Transverse colon (tissue), 4 donors: ENCODE data around the gene ALDH8A1. TPM values are rescaled to one million over a fixed set of nuclear protein-coding genes. Genes with fewer than 3 reads are reported as not detected.

ENCODE experiments used
- DNase-seq: peaks from one replicate; pipeline ENCODE4 v3.0.0-alpha.2; 2019
- H3K27ac ChIP-seq, 4 donors: fragments of 200-600 bp; sonication (generic); 2 replicates each; pipeline ENCODE4 v1.5.1; 2016 to 2018; ENCODE audit warnings: inconsistent platforms in 4 of 4
- H3K27me3 ChIP-seq: fragments of 200-600 bp; sonication (generic); 2 replicates; pipeline ENCODE4 v1.5.1; 2017; ENCODE audit warnings: inconsistent platforms
- H3K36me3 ChIP-seq, 4 donors: fragments of 200-600 bp; sonication (generic); 2 replicates each; pipeline ENCODE4 v1.5.1; 2017 to 2019; ENCODE audit warnings: inconsistent platforms in 4 of 4
- H3K4me1 ChIP-seq, 4 donors: fragments of 200-600 bp; sonication (generic); 2 replicates each; pipeline ENCODE4 v1.5.1; 2017 to 2020; ENCODE audit warnings: inconsistent platforms in 4 of 4
- H3K4me3 ChIP-seq, 4 donors: fragments of 200-600 bp; sonication (generic); 1 replicate in 1 of 4; 2 replicates in 3 of 4; pipeline versions ENCODE4 v1.5.1 to v1.6.1; 2017 to 2019; ENCODE audit warnings: inconsistent platforms in 4 of 4
- H3K9me3 ChIP-seq, 2 donors: fragments of 200-600 bp; sonication (generic); 2 replicates each; pipeline ENCODE4 v1.5.1; 2017 to 2019; ENCODE audit warnings: inconsistent platforms in 2 of 2
- CTCF ChIP-seq, 5 experiments: fragments of 200-600 bp in 3 of 5; fragments of 450-650 bp in 2 of 5; sonication (generic) in 3 of 5; IDR thresholded peaks; 1 replicate in 2 of 5; 2 replicates in 3 of 5; pipeline ENCODE4 v1.5.1; 2016 to 2017; ENCODE audit warnings: antibody characterized with exemption in 5 of 5, inconsistent platforms in 3 of 5, mild to moderate bottlenecking in 2 of 5, moderate library complexity in 1 of 5
- EP300 ChIP-seq: sonication (generic); formaldehyde crosslinking; IDR thresholded peaks from one replicate; pipeline ENCODE4 v1.6.1; 2017; ENCODE audit warnings: antibody characterized with exemption, low read depth
- POLR2A ChIP-seq: fragments of 450-650 bp; IDR thresholded peaks from one replicate; pipeline ENCODE4 v1.6.1; 2016; ENCODE audit warnings: antibody characterized with exemption, mild to moderate bottlenecking, moderate library complexity
- POLR2AphosphoS5 ChIP-seq, 3 donors: sonication (generic); formaldehyde crosslinking; IDR thresholded peaks; one replicate each; pipeline ENCODE4 v1.6.1; 2016; ENCODE audit warnings: antibody characterized with exemption in 3 of 3
- WGBS, 2 donors: methylation state at CpG; one replicate each; pipeline ENCODE4 v1.1.5; 2018; ENCODE audit warnings: low coverage in 1 of 2; 5-methylcytosine and 5-hydroxymethylcytosine counted together
- in situ Hi-C, 4 donors: fragments of 200-750 bp; cut with MboI; loops; one replicate each; pipeline versions ENCODE4 v1.15.0 to v1.15.1; 2017; ENCODE audit warnings: low sequenced_read_pairs in 3 of 4, low pct_ligation_motif_present in 1 of 4, low pct_unique_long_range_greater_than_20kb in 1 of 4
- intact Hi-C: fragments of 100-400 bp; cut with DNase I; formaldehyde crosslinking; loops from one replicate; pipeline ENCODE4 v1.15.1; 2023; ENCODE audit warnings: low total_unique reads
- total RNA-seq, 4 donors: library from RNA; depleted of rRNA; stranded (reverse); fragments of >200 nt; gene quantifications; one replicate each; pipeline ENCODE4 v1.1.0, GENCODE V29; 2016

The ALDH8A1 gene
- total RNA-seq, 4 donors from 2014 or later, result 1.1 to 2.9 (median 2.5) TPM; not detected in 1

GRCh38 chr6:134932098-134932497 lies 17.8 kb downstream of the ALDH8A1 start:
- WGBS, 2 donors, result 70 to 87% methylated on average over 4 to 5 of the region's 5 CpGs
- H3K4me1 ChIP-seq, result no peaks in the 10 kb centered on the region
- TF ChIP-seq EP300 (no peak), CTCF (IDR thresholded peaks at IDR 0.05) (no peak), POLR2A (no peak), POLR2AphosphoS5 (IDR thresholded peaks at IDR 0.05) (no peak)
- in situ Hi-C loops (loop anchor here in 1 of 4 donors (25.0 kb wide), 1 partner anchor 770 kb away; no protein-coding TSS in a partner anchor), intact Hi-C loops (no loop called here)
- DNase-seq, result no peak
- H3K27me3 ChIP-seq, result no peaks in the 10 kb centered on the region
- H3K9me3 ChIP-seq, result no peaks in the 10 kb centered on the region
- H3K4me3 ChIP-seq, result no peak overlapping the region
- H3K27ac ChIP-seq, result no peak overlapping the region
- no peaks in the 10 kb centered on the region for H3K36me3 ChIP-seq

- H3K4me3 ChIP-seq, result no peak overlapping the region
- in situ Hi-C loops, result loop anchor here in 1 of 4 donors (25.0 kb wide), 1 partner anchor 768 kb away; no protein-coding TSS in a partner anchor
- no peaks in the 10 kb centered on the region for H3K36me3 ChIP-seq
- DNase-seq, result no peak
- H3K4me1 ChIP-seq, result no peaks in the 10 kb centered on the region
- H3K27ac ChIP-seq, result no peak overlapping the region
- no peaks in the 10 kb centered on the region for H3K9me3 ChIP-seq
- WGBS, 2 donors, result 84 to 96% methylated on average over 6 of the region's 6 CpGs
- TF ChIP-seq POLR2AphosphoS5 (IDR thresholded peaks at IDR 0.05) (no peak), CTCF (IDR thresholded peaks at IDR 0.05) (no peak)
- no peaks in the 10 kb centered on the region for H3K27me3 ChIP-seq
- intact Hi-C loops, result no loop called here
These were observed 19.4 kb downstream of the ALDH8A1 start for GRCh38 chr6:134930463-134930862.

- H3K4me1 ChIP-seq, result no peaks in the 10 kb centered on the region
- intact Hi-C loops (no loop called here), in situ Hi-C loops (loop anchor here in 1 of 4 donors (25.0 kb wide), 1 partner anchor 766 kb away; no protein-coding TSS in a partner anchor)
- no peak overlapping the region for H3K4me3 ChIP-seq
- H3K9me3 ChIP-seq, result no peaks in the 10 kb centered on the region
- TF ChIP-seq POLR2A (no peak), POLR2AphosphoS5 (IDR thresholded peaks at IDR 0.05) (no peak), CTCF (IDR thresholded peaks at IDR 0.05) (no peak), EP300 (no peak)
- DNase-seq, result no peak
- H3K27ac ChIP-seq, result no peak overlapping the region
- H3K36me3 ChIP-seq, result no peaks in the 10 kb centered on the region
- 80 to 89% methylated on average over 5 to 6 of the region's 6 CpGs for WGBS, 2 donors
- no peaks in the 10 kb centered on the region for H3K27me3 ChIP-seq
These were observed 21.6 kb downstream of the ALDH8A1 start for GRCh38 chr6:134928151-134928900.

GRCh38 chr6:134925800-134926199 lies 24.1 kb downstream of the ALDH8A1 start:
- H3K4me1 ChIP-seq, result no peaks in the 10 kb centered on the region
- H3K9me3 ChIP-seq, result no peaks in the 10 kb centered on the region
- no peaks in the 10 kb centered on the region for H3K27me3 ChIP-seq
- DNase-seq, result no peak
- TF ChIP-seq POLR2AphosphoS5 (IDR thresholded peaks at IDR 0.05) (no peak), POLR2A (no peak), CTCF (IDR thresholded peaks at IDR 0.05) (no peak), EP300 (no peak)
- H3K27ac ChIP-seq, result no peak overlapping the region
- no peak overlapping the region for H3K4me3 ChIP-seq
- 83 to 94% methylated on average over 3 of the region's 3 CpGs for WGBS, 2 donors
- in situ Hi-C loops (loop anchor here in 1 of 4 donors (25.0 kb wide), 1 partner anchor 763 kb away; no protein-coding TSS in a partner anchor), intact Hi-C loops (no loop called here)
- no peaks in the 10 kb centered on the region for H3K36me3 ChIP-seq
